H1 (cell line): ENCODE results near the gene PDZK1IP1. TPM values are rescaled to one million over a fixed set of nuclear protein-coding genes. Genes with fewer than 3 reads are reported as not detected.

ENCODE experiments used
- CTCF ChIA-PET: fragments of 300-600 bp; sonication (Branson Sonifier 250); formaldehyde crosslinking; loops from one replicate; lab custom pipeline; 2021; ENCODE audit not compliant: partially characterized antibody; lab: Charles Lee
- POLR2A ChIA-PET: fragments of 300-600 bp; sonication (Branson Sonifier 250); formaldehyde crosslinking; loops from one replicate; lab custom pipeline; 2021; ENCODE audit warnings: inconsistent platforms; ENCODE audit not compliant: partially characterized antibody; lab: Charles Lee
- DNase-seq, 2 experiments: peaks; one replicate each; pipeline versions ENCODE4 v3.0.0 to v3.0.0-alpha.2; 2010 to 2022; ENCODE audit warnings: low spot score in 2 of 2, low read depth in 1 of 2, mixed read lengths in 1 of 2
- FAIRE-seq: peaks from 2 replicates; lab custom pipeline; 2011; peaks lifted over from hg19 to GRCh38; lab: Jason Lieb, UNC
- H2AFZ ChIP-seq: 2 replicates; pipeline ENCODE4 v1.8.1; 2012; ENCODE audit warnings: low read length, inconsistent platforms
- H2AK5ac ChIP-seq: 2 replicates; pipeline ENCODE4 v1.6.1; 2013; ENCODE audit warnings: low read depth, low read length
- H2BK120ac ChIP-seq: replicated peaks from 2 replicates; pipeline ENCODE3; 2013; ENCODE audit warnings: low read depth, low read length, inconsistent platforms
- H2BK12ac ChIP-seq: 2 replicates; pipeline ENCODE4 v1.6.1; 2013; ENCODE audit warnings: low read depth, low read length
- H2BK15ac ChIP-seq: 2 replicates; pipeline ENCODE4 v1.6.1; 2013; ENCODE audit warnings: low read length
- H2BK20ac ChIP-seq: 2 replicates; pipeline ENCODE4 v1.6.1; 2013; ENCODE audit warnings: low read length
- H2BK5ac ChIP-seq: 2 replicates; pipeline ENCODE4 v1.6.1; 2013; ENCODE audit warnings: low read depth, low read length
- H3K14ac ChIP-seq: 2 replicates; pipeline ENCODE4 v1.6.1; 2013; ENCODE audit warnings: inconsistent platforms; ENCODE audit not compliant: insufficient read length
- H3K18ac ChIP-seq: 2 replicates; pipeline ENCODE4 v1.6.1; 2013; ENCODE audit warnings: low read length; ENCODE audit errors: extremely low read depth
- H3K23ac ChIP-seq: 2 replicates; pipeline ENCODE4 v1.6.1; 2013; ENCODE audit warnings: inconsistent platforms; ENCODE audit not compliant: insufficient read length
- H3K23me2 ChIP-seq: 2 replicates; pipeline ENCODE4 v1.6.1; 2013; ENCODE audit warnings: low read depth, low read length
- H3K27ac ChIP-seq: 2 replicates; pipeline ENCODE4 v1.6.1; 2011; ENCODE audit warnings: low read depth, low read length, inconsistent platforms
- H3K27me3 ChIP-seq, 4 experiments: replicated peaks in 1 of 4; 1 replicate in 1 of 4; 2 replicates in 3 of 4; pipeline versions ENCODE4 v1.6.1 to v1.8.1; 2011 to 2013; ENCODE audit warnings: low read length in 3 of 4, mild to moderate bottlenecking in 3 of 4, inconsistent platforms in 2 of 4, mixed read lengths in 2 of 4, moderate library complexity in 1 of 4; ENCODE audit not compliant: control insufficient read depth in 3 of 4, insufficient read depth in 3 of 4; ENCODE audit errors: extremely low read depth in 1 of 4
- H3K36me3 ChIP-seq, 4 experiments: 2 replicates each; pipeline versions ENCODE4 v1.6.1 to v1.8.1; 2011 to 2013; ENCODE audit warnings: mild to moderate bottlenecking in 4 of 4, low read length in 3 of 4, moderate library complexity in 2 of 4, control low read depth in 1 of 4, inconsistent platforms in 1 of 4; ENCODE audit not compliant: insufficient read depth in 4 of 4, control insufficient read depth in 2 of 4
- H3K4ac ChIP-seq: replicated peaks from 2 replicates; pipeline ENCODE3; 2013; ENCODE audit warnings: low read length, low read depth, mixed read lengths, inconsistent platforms; ENCODE audit not compliant: insufficient read length
- H3K4me1 ChIP-seq, 4 experiments: replicated peaks in 1 of 4; 1 replicate in 1 of 4; 2 replicates in 3 of 4; pipeline versions ENCODE4 v1.6.1 to v1.8.1; 2011 to 2013; ENCODE audit warnings: low read length in 3 of 4, inconsistent platforms in 2 of 4, mixed read lengths in 1 of 4; ENCODE audit not compliant: insufficient read depth in 4 of 4, control insufficient read depth in 3 of 4
- H3K4me2 ChIP-seq, 2 experiments: 2 replicates each; pipeline versions ENCODE4 v1.6.1 to v1.8.1; 2011 to 2013; ENCODE audit warnings: low read depth in 2 of 2, low read length in 2 of 2, control low read depth in 1 of 2, inconsistent platforms in 1 of 2, mild to moderate bottlenecking in 1 of 2; ENCODE audit not compliant: insufficient read depth in 1 of 2
- H3K4me3 ChIP-seq, 4 experiments: fragments of 200-600, 300-600 bp in 1 of 4; sonication (generic), shearing (Covaris generic), sonication (Bioruptor Twin) in 1 of 4; 2 replicates each; pipeline versions ENCODE4 v1.5.1 to v1.8.1; 2011 to 2016; ENCODE audit warnings: low read length in 4 of 4, low read depth in 3 of 4, control low read depth in 2 of 4, inconsistent platforms in 2 of 4, mild to moderate bottlenecking in 2 of 4, mixed read lengths in 1 of 4, moderate library complexity in 1 of 4; ENCODE audit not compliant: insufficient read depth in 2 of 4; ENCODE audit errors: extremely low read depth in 1 of 4
- H3K56ac ChIP-seq: replicated peaks from 2 replicates; pipeline ENCODE3; 2013; ENCODE audit warnings: low read depth, mild to moderate bottlenecking, mixed read lengths, low read length, inconsistent platforms; ENCODE audit not compliant: insufficient read length
- H3K79me1 ChIP-seq: 2 replicates; pipeline ENCODE4 v1.6.1; 2013; ENCODE audit warnings: low read depth, low read length, control low read depth
- H3K79me2 ChIP-seq, 2 experiments: 2 replicates each; pipeline versions ENCODE4 v1.6.1 to v1.8.1; 2012 to 2013; ENCODE audit warnings: low read length in 2 of 2, mild to moderate bottlenecking in 2 of 2, inconsistent platforms in 1 of 2; ENCODE audit not compliant: insufficient read depth in 2 of 2, control insufficient read depth in 1 of 2
- H3K9ac ChIP-seq, 4 experiments: replicated peaks in 1 of 4; 1 replicate in 1 of 4; 2 replicates in 3 of 4; pipeline versions ENCODE4 v1.6.1 to v1.8.1; 2011 to 2013; ENCODE audit warnings: low read depth in 3 of 4, low read length in 3 of 4, control low read depth in 2 of 4, mild to moderate bottlenecking in 2 of 4, moderate library complexity in 2 of 4, inconsistent platforms in 1 of 4; ENCODE audit errors: extremely low read depth in 1 of 4
- H3K9me3 ChIP-seq, 2 experiments: 2 replicates each; pipeline versions ENCODE4 v1.6.1 to v1.8.1; 2012 to 2013; ENCODE audit warnings: mild to moderate bottlenecking in 2 of 2, moderate library complexity in 2 of 2, control low read depth in 1 of 2, inconsistent platforms in 1 of 2, low read depth in 1 of 2, low read length in 1 of 2, mixed read lengths in 1 of 2; ENCODE audit not compliant: insufficient read depth in 2 of 2
- H4K20me1 ChIP-seq, 2 experiments: replicated peaks in 1 of 2; 2 replicates each; pipeline versions ENCODE3 to v1.8.1; 2011 to 2013; ENCODE audit warnings: inconsistent platforms in 2 of 2, low read length in 2 of 2, mild to moderate bottlenecking in 1 of 2; ENCODE audit not compliant: insufficient read depth in 2 of 2, control insufficient read depth in 1 of 2
- H4K5ac ChIP-seq: 2 replicates; pipeline ENCODE4 v1.6.1; 2013; ENCODE audit warnings: low read length, low read depth, mixed read lengths, inconsistent platforms; ENCODE audit not compliant: insufficient read length
- H4K8ac ChIP-seq: 2 replicates; pipeline ENCODE4 v1.8.0; 2013; ENCODE audit warnings: mild to moderate bottlenecking, moderate library complexity, low read length, inconsistent platforms; ENCODE audit not compliant: insufficient read depth; ENCODE audit errors: extremely low read depth
- H4K91ac ChIP-seq: replicated peaks from 2 replicates; pipeline ENCODE3; 2013; ENCODE audit warnings: low read length, mixed read lengths, inconsistent platforms; ENCODE audit not compliant: insufficient read length
- NANOG ChIP-seq: IDR thresholded peaks from 2 replicates; pipeline ENCODE4 v1.6.1; 2011; ENCODE audit warnings: low read length, low read depth, mild to moderate bottlenecking, inconsistent platforms; ENCODE audit not compliant: insufficient read depth, poor library complexity, severe bottlenecking
- RXRA ChIP-seq: IDR thresholded peaks from 2 replicates; pipeline ENCODE4 v1.6.1; 2011; ENCODE audit warnings: low read depth, mild to moderate bottlenecking, low read length, moderate library complexity; ENCODE audit not compliant: insufficient read depth
- WGBS, 2 experiments: shearing (Covaris generic) in 1 of 2; methylation state at CpG; one replicate each; pipeline versions ENCODE4 v1.1.6 to v1.1.7; 2013 to 2015; ENCODE audit warnings: low lambda C conversion rate in 2 of 2, mixed read lengths in 2 of 2, inconsistent platforms in 1 of 2, low coverage in 1 of 2, missing lambda C conversion rate in 1 of 2; ENCODE audit not compliant: insufficient replicate concordance in 2 of 2, insufficient coverage in 1 of 2, insufficient read length in 1 of 2; ENCODE audit errors: extremely low coverage in 1 of 2, missing lambda C conversion rate in 1 of 2; 5-methylcytosine and 5-hydroxymethylcytosine counted together
- polyA plus RNA-seq, 7 experiments: library from polyadenylated mRNA; depleted of rRNA in 3 of 7; stranded (reverse) in 5 of 7; unstranded in 2 of 7; fragments of >200 nt in 5 of 7; fragments of 200-250 nt in 2 of 7; gene quantifications; 1 replicate in 5 of 7; 2 replicates in 1 of 7; 4 replicates in 1 of 7; pipeline versions ENCODE4 v1.2.1 to v1.2.3, GENCODE V29; 2011 to 2013; ENCODE audit warnings: missing spikeins in 2 of 7, mixed read lengths in 2 of 7
- total RNA-seq: library from RNA; stranded (reverse); fragmentation: NEBNext Ultra II Directional; extraction: Animal tissue kit (Norgen Biotek cat#: 25700); gene quantifications from 2 replicates; pipeline ENCODE4 v1.2.1, GENCODE V29; 2021

PDZK1IP1 gene
- total and polyA plus RNA-seq, 2 of the 8 experiments (the other 6 are each of a cell fraction or from before 2014, with no cell fraction given) = 0.17 TPM; not detected in 1

DNA sequence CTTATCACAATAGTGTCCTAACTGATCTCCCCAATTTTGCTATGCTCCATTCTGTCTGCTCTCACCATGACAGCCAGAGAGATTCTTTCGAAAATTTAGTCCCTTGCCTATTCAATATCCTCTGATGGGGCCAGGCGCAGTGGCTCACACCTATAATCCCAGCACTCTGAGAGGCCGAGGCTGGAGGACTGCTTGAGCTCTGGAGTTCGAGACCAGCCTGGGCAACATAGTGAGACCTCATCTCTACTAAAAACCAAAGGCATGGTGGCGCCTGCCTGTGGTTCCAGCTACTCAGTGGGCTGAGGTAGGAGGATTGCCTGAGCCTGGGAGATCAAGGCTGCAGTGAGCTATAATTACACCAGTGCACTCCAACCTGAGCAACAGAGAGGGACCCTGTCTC is 16.1 kb upstream of the PDZK1IP1 start:
- H4K5ac ChIP-seq = no peak overlapping the region
- no peak overlapping the region for H3K23ac ChIP-seq
- CTCF ChIA-PET = interaction anchor here (0.6 to 4.8 kb wide), 6 partner anchors 9 to 55 kb away, joined by 3 to 38 read pairs (median 3); no protein-coding TSS in a partner anchor
- POLR2A ChIA-PET = no interaction called here
- H2AFZ ChIP-seq = no peak overlapping the region
- peaks cover 1% of the 10 kb centered on the region; the same call in 1 of the 2 replicates for H3K23me2 ChIP-seq
- WGBS, 2 experiments = 85% methylated on average over 5 of the region's 5 CpGs; no CpG with 5 or more reads in 1 of the 2 experiments
- TF ChIP-seq RXRA = no peak
- no peak for TF ChIP-seq NANOG
- H3K56ac ChIP-seq = no peak overlapping the region
- H2BK20ac ChIP-seq = no peak overlapping the region
- H3K9ac ChIP-seq = no peak overlapping the region
- H4K8ac ChIP-seq = no peak overlapping the region
- no peak for FAIRE-seq
- peaks cover 5 to 20% (median 14%) of the 10 kb centered on the region in 4 experiments for H3K4me1 ChIP-seq
- no peak overlapping the region for H2BK120ac ChIP-seq
- H3K27me3 ChIP-seq = peaks cover 2 to 36% (median 24%) of the 10 kb centered on the region in 4 experiments
- no peaks in the 10 kb centered on the region for H4K20me1 ChIP-seq
- no peak overlapping the region for H3K4ac ChIP-seq
- no peak overlapping the region for H2BK12ac ChIP-seq
- H2BK5ac ChIP-seq = no peak overlapping the region
- DNase-seq = no peak
- no peak overlapping the region for H2BK15ac ChIP-seq
- no peaks in the 10 kb centered on the region for H3K79me2 ChIP-seq
- no peak overlapping the region for H3K4me3 ChIP-seq
- H3K36me3 ChIP-seq = no peaks in the 10 kb centered on the region
- no peak overlapping the region for H2AK5ac ChIP-seq
- no peak overlapping the region for H3K14ac ChIP-seq
- H3K79me1 ChIP-seq = no peaks in the 10 kb centered on the region
- no peaks in the 10 kb centered on the region for H3K9me3 ChIP-seq
- no peak overlapping the region for H3K27ac ChIP-seq
- no peak overlapping the region for H4K91ac ChIP-seq
- no peak overlapping the region for H3K18ac ChIP-seq
- no peak overlapping the region for H3K4me2 ChIP-seq
